NCI-H345 treated with DMSO at 0.1 percent for 48 hours (cell line): ENCODE data around the gene HAP1.
"Not testable (repeated sequence)": the region's sequence is repeated elsewhere in the genome, so short reads cannot be mapped to it uniquely, and the experiment has no call there.

ENCODE experiments used
- DNase-seq: peaks from one replicate; lab custom pipeline; 2025; ENCODE audit not compliant: unreplicated experiment; lab: John Stamatoyannopoulos, UW

The HAP1 gene

GRCh38 chr17:41691031-41691777, 43.2 kb downstream of the HAP1 start:
- DNase-seq, result no peak

GRCh38 chr17:41690497-41690896, 43.9 kb downstream of the HAP1 start:
- no peak for DNase-seq

DNA sequence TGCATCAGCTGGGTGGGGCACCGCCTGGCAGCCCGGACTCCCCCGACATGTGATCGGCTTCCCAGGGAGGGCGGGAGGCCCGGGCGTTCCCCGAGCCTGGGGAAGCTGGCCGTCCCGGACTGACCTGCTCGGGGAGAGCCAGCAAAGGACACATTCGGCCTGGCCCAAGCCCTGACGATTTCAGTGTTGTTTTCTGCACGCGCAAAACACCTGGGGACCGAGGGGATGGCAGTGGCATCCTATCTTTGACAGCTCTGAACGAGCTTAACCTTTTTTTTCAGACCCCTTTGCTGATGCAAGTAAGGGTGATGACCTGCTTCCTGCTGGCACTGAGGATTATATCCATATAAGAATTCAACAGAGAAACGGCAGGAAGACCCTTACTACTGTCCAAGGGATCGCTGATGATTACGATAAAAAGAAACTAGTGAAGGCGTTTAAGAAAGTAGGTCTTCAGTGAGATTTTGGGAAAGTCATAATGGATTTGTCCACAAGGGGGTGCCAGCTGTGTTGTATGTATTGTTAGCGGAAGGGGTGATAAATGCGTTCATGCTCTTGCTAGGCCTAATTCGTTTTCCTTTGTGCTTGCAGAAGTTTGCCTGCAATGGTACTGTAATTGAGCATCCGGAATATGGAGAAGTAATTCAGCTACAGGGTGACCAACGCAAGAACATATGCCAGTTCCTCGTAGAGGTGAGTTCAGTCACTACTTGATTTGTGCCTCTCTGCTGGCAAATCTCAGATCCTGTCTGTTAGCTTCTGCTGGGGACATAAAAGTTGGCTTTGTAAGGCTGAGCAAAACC, 44.7 kb downstream of the HAP1 start:
- DNase-seq, result no peak

GRCh38 chr17:41688641-41689496, 45.6 kb downstream of the HAP1 start, which contains the start of gene EIF1:
TSS of gene EIF1 (plus strand) at chr17:41688885. CDS start at chr17:41689039, 154 bp downstream.
- DNase-seq, result peak; percentile 98

DNA sequence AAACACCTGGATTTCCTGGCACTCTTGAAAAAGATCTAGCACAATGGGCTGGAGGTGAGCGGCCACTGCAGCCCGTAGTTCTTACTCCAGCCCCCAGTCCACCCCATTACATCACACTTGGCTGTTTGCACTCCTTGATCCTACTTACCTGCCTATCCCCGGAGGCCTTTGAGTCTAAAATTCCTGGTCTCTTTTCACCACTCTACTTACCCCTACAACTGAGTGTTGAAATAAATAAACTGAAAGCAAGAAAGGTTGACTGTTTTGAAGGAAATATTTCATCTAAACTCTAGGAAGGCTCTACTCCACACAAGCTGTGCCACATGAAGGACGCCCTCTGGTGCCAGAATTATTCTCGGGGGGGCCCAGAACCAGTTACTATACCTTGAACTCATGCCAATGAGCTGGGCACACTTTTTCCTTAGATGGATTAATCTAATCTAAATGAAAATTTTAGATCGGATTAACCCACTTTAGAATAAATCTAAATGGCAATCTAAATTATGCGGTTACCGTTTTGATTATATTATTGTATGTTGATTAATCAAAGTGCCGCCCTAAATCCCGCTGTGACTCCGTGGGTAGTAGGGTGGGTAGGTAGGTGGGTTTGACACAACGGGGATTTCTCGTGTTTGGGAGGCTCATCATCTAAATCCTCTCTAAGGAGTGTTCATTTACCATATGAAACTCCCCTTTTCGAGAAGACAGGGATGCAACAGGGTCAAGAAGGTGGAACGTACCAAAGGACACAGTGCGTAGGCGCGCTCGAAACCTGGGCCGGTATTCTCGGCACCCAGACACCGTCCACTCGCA, 46.4 kb downstream of the HAP1 start:
- DNase-seq, result peak; percentile 70

DNA sequence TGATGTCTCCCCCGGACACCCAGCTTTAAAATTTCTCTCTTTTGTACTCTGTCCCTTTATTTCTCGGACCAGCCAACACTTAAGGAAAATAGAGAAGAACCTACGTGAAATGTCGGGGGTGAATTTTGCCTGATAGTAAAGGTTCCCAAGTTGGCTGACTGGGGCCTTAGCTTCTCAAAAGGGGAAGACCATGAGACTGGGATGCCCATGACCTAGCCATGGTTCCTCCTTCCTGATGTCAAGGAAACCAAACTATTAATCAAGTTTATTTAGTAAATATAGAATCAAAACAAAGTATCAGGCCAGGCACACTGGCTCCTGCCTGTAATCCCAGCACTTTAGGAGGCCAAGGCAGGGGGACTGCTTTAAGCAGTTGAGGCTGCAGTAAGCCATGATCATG, 48.2 kb downstream of the HAP1 start:
- no peak for DNase-seq

- not testable (repeated sequence) for DNase-seq
Measured at GRCh38 chr17:41685753-41686152, 48.7 kb downstream of the HAP1 start.

DNA sequence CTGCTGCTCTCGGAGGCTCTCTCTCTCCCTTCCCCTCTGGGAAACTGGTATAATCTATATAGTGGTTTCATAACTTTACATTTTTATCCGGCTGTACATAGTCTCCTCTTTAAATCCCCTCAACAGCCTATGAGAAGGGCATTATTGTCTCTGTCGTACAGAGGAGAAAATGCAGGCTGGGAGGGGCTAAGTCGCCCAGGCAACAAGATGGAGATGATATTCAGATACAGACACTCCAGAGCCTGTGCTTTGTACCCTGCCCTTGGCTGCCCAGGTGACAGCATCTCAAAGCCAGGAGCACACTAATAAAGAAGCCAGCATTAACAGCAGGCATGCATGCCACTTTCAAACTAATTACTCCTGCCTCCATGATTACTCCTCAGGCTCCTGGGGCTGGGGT, 50.4 kb downstream of the HAP1 start:
- no peak for DNase-seq

DNA sequence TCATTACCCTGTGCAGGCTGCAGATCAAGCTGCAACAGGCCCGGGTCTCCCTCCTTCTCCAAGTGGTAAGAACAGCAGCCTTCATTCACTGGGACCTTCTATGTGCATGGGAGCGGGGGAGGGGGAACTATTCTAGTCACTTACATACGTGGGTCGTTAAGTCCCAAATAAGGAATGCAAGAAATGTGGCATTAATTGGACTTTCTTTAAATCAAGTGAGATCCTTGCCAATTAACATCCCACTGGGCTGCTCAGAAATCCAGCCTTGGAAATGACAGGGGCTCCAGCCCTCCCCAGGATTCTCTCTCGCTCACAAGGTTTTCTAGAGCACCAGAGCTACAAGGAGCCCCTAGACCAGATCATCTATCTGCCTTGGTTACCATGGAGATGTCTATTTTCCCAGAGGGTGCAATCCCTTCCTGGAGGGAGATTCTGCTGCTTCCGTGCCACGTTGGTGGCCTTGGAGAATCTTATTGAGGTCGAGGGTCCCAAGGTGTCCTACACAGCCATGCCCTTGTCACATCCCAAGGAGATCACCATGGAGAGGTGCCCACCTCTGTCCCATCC, 50.9 kb downstream of the HAP1 start:
- DNase-seq, result no peak

- DNase-seq, result no peak
Measured at GRCh38 chr17:41682631-41683030, 51.8 kb downstream of the HAP1 start.

DNA sequence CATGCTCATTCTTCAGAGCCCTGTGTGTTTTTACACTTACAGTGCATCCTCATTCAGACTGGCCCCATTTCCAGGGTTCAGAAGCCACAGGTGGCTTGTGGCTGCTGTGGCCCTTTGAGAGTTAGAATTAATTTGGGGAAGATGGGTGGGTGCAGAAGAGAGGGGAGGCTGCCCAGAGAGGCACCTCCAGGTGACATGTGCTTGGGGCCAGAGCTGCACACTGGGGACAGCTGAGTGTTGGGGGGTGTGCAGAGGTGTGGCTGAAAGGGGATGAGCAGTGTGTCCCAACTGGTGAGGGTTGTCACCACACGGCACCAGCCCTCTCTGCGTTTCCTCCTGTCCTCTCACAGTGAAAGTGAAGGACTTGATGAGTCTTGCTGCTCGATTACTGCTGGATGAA, 52.7 kb downstream of the HAP1 start:
- DNase-seq, result no peak

DNA sequence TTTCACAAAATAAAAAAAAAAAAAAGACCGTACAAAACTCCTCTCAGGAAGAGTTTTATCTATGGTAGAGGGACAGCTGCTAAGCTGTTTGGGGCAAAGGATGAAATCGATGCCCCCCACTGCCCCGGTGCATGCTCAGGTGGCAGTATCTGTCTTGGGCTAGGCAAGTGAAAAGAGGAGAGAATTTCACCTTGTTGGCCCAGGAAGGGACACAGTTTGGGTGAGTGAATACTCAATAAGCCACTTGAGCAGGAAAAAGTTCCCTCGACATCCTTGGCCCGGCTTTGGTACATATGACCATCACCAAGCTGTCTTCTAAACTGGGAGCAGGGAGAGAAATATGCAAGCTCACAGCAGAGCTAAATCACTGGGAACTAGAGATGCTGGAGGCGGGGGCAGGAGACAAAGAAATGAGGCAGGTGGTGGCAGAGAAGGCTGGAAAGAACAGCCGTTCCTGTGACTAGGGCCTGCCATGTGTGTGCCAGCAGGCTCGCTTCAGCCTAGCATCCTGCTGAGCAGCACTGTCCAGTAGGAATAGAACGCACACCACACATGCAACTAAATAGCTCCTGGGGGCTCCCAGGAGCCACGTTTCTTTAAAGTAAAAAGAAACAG, 53.9 kb downstream of the HAP1 start:
- peak; percentile 72 for DNase-seq

GRCh38 chr17:41679740-41680425, 54.6 kb downstream of the HAP1 start:
- no peak for DNase-seq

DNA sequence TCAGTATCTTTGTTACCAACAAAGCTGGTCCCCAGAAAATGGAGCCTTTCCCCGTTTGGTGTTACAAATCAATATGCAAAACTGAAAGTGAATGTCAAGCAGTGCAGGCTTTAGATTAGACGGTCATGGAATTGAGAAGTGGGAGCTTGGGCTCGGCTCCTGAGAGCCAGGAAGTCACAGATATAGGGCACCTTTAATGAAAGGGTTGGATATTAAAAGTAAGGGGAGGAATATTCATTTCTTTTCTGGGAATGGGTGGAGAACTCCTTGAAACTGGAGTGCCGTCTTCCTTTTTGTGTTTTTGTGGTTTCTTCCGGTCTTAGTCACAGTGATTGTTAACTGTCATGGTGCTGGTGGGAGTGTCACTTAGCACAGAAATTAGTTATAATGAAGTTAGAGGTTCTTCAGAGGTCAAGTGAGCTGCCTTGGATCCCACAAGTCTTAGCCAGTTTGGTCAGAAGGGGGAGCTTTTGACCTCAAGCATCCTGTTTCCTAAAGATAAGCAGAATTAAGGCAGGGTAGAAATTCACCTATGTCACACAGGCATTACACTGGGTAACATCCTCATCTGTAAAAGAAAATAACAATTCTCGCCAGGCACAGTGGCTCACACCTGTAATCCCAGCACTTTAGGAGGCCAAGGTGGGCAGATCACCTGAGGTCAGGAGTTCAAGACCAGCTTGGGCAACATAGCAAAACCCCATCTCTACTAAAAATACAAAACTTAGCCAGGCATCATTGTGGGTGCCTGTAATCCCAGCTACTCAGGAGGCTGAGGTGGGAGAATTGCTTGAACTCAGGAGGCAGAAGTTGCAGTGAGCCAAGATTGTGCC, 55.3 kb downstream of the HAP1 start:
- no peak for DNase-seq

- DNase-seq, result no peak
Measured at GRCh38 chr17:41678411-41678906, 56.0 kb downstream of the HAP1 start.

DNA sequence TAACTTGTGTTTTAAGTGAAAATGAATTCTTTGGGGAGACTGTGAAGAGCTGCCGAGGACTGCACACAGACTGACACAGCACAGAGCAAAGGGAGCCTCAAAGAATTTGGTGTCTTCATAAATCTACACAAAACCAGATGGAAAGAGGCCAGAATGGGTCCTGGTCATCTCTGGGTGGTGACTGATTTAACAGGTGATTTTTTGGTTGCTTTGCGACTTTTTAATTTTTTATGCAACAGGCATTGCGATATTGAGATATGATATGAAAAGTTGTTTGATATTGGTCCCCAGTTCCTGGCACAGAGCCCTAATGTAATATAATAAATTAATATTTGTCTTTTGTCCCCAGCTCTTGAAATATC, 58.4 kb downstream of the HAP1 start:
- DNase-seq, result no peak

DNA sequence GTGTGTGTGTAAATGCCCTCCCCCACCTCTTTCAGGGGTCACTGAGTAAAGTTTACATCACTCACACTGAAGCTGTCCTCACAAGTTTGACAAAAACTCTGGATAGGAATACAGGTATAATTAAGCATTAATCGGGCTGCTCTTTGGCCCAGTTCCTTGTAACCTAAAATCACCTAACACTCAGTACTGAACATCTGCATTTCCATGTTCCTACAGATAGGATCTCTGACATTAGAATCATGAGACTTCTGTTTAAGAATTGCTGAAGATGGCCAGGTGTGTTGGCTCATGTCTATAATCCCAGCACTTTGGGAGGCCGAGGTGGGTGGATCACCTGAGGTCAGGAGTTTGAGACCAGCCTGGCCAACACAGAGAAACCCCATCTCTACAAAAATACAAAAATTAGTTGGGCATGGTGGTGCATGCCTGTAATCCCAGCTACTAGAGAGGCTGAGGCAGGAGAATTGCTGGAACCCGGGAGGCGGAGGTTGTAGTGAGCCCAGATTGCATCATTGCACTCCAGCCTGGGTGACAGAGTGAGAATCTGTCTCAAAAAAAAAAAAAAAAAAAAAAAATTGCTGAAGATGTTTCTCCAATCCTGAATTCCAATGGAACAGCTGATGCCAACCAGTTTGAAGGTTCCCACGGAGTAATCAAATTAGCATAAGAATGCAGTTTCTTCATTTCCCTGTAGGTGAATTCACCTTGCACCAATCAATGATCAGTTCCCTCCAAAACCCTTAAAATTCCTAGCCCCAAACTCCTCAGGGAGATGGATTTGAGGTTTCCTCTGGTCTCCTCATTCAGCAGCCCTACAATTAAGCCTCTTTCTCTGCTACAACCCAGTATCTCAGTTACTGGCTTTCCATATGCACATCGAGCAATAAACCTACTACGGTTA, 59.0 kb downstream of the HAP1 start:
- not testable (repeated sequence) for DNase-seq
